ENCODE results near the gene IQSEC2.

DNA sequence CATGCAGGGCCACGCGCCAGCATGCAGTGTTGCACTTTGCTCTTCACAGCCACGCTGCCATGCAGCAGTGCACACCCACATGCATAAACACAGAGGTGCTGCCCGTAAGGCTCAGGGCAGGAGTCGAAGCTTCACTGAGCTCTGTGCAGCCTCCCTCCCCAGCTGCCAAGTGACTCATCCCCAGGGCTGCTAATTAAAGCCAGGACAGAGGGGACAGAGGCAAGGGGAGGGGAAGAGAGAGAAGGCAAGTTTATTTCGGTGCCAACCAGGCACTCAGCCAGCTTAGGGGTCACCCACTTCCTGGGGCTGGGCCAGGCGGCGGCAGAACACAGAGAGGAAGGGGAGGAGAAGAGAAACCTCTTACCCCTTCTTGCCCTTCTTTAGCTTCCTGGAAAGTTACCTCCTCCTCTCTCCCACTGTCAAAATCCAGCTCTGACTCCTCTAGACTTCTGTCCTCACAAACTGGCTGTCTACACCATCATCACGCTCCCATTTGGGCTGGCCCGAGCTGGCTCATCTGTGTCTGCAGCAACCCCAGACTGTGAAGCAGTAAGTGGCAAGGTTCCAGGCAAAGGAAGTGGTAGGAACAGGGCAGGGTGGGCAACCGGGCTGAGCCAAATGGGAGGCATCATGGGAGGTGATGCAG is 6.2 kb upstream of the IQSEC2 start:
- TF ChIP-seq, protein P1, sequence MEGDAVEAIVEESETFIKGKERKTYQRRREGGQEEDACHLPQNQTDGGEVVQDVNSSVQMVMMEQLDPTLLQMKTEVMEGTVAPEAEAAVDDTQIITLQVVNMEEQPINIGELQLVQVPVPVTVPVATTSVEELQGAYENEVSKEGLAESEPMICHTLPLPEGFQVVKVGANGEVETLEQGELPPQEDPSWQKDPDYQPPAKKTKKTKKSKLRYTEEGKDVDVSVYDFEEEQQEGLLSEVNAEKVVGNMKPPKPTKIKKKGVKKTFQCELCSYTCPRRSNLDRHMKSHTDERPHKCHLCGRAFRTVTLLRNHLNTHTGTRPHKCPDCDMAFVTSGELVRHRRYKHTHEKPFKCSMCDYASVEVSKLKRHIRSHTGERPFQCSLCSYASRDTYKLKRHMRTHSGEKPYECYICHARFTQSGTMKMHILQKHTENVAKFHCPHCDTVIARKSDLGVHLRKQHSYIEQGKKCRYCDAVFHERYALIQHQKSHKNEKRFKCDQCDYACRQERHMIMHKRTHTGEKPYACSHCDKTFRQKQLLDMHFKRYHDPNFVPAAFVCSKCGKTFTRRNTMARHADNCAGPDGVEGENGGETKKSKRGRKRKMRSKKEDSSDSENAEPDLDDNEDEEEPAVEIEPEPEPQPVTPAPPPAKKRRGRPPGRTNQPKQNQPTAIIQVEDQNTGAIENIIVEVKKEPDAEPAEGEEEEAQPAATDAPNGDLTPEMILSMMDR (conservative IDR thresholded peaks at IDR 0.05), result no peak
- no peak for TF ChIP-seq EZH2 (IDR thresholded peaks at IDR 0.05; ENCODE audit: low read depth)

All from PC-9 (cell line).